Panc1 (cell line): ENCODE measurements around the gene CCDC154.

Experiments
- CTCF ChIP-seq: fragments of 450-650 bp; IDR thresholded peaks from 2 replicates; pipeline ENCODE4 v1.5.1; 2017; ENCODE audit warnings: mild to moderate bottlenecking
- POLR2AphosphoS5 ChIP-seq: IDR thresholded peaks from 2 replicates; pipeline ENCODE4 v1.6.1; 2012; ENCODE audit warnings: mild to moderate bottlenecking, low read depth, low read length, moderate library complexity
- REST ChIP-seq, 2 experiments: IDR thresholded peaks; 2 replicates each; pipeline ENCODE4 v1.6.1; 2011 to 2012; ENCODE audit warnings: low read depth in 2 of 2, control low read depth in 1 of 2, low read length in 1 of 2, mild to moderate bottlenecking in 1 of 2, moderate library complexity in 1 of 2; ENCODE audit not compliant: insufficient read depth in 1 of 2
- SIN3A ChIP-seq: IDR thresholded peaks from 2 replicates; pipeline ENCODE4 v1.6.1; 2012; ENCODE audit warnings: low read depth, mild to moderate bottlenecking, low read length, moderate library complexity, borderline replicate concordance; ENCODE audit not compliant: insufficient read depth

DNA sequence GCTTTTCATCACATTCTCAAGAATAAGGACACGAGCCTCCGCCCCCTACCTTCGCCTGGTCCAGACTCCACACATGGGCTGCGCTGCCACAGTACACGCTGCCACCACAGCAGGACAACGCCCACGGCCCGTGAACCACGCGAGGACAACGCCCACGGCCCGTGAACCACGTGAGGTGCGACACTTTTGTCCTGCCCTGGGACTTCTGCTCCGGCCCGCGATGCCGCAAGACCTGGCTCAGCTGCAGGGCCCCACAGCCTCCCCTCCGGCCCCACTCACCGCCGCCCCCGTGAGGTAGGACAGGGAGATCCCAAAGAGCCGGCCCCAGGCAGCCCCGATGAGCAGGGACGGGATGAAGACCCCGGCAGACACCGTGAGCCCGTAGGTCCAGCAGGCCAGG is 5.9 kb upstream of the CCDC154 start:
- TF ChIP-seq CTCF (no peak; the same call in 1 of the 2 replicates), POLR2AphosphoS5 (no peak), SIN3A (no peak), REST (IDR thresholded peaks at IDR 0.05; ENCODE audit: insufficient read depth in 1 of 2, low read depth in 2 of 2, low read length in 1 of 2) (no peak)
